Hepatic stellate cell (primary cell): Measurements from ENCODE around the gene C2orf78.
"Not testable (repeated sequence)": the region's sequence is repeated elsewhere in the genome, so short reads cannot be mapped to it uniquely, and the experiment has no call there.

ENCODE experiments used
- DNase-seq: peaks from one replicate; pipeline ENCODE4 v3.0.0; 2011; ENCODE audit warnings: low spot score

Gene C2orf78, protein sequence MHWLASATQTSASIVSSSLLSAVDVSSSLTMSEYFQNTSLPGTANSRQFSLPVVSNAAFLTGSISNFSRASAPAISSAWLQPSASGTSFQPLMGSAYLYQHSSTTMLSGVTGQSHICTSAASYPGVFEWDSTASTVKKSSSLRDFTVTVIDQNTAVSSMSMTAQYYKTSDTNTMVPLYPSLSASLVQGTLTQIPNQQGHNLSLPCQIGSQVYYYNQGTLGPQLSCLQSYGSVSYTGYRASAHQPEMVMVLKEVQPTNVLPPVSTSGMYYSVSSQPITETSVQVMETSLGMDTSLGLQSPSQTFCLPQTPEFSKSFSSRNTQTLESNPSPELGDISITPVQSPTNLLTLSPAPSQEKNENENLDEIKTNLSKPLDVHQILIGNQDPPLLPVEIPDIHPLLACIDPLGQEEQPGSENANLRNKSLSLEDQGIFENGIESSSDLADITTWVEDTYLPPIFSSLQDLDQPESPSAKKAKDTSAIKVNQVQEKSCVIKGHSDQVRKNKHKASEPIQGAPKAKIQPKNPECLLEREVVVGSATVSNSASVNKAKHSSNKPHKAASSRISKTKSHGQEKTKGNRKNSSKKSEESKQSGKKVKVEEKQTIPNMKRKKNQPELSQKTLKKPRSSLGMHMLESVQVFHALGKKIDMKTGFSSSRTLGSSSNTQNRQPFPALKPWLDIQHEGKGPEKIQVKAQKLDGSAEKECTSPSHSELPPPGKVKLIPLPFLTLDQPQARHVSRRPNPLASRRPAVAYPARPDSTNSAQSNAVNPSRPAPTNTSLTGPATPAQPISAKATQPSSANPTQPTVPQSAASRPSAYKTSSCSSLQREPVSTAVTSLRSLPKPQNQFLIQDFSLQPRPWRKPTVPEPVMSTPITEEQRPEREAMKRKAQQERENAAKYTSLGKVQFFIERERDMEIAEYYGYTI

DNA sequence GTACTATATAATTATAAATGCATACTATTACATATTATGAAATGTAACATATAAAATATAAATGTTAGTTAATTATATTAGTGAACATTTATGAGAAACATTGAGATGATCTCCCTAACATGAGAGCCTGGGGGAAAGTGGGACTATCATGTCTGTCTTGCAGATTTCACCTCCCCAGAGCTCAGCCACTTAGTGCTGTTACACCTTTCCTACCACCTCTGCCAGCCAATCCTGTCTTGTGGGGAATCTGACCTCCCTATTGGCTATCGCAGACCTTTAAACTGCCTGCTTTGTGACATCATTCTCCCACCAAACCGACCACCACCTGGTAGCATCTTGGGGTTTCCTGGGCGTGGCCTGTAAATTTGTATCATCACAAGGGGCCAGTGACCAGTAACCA, at the start of gene C2orf78:
Gene C2orf78 (plus strand): TSS at position 301 of the 400 bp plus-strand sequence. CDS start 127 bp downstream, outside the sequence.
- DNase-seq, result not testable (repeated sequence)

GRCh38 chr2:73736378-73736777, 47.6 kb upstream of the C2orf78 start:
- DNase-seq, result no peak

DNA sequence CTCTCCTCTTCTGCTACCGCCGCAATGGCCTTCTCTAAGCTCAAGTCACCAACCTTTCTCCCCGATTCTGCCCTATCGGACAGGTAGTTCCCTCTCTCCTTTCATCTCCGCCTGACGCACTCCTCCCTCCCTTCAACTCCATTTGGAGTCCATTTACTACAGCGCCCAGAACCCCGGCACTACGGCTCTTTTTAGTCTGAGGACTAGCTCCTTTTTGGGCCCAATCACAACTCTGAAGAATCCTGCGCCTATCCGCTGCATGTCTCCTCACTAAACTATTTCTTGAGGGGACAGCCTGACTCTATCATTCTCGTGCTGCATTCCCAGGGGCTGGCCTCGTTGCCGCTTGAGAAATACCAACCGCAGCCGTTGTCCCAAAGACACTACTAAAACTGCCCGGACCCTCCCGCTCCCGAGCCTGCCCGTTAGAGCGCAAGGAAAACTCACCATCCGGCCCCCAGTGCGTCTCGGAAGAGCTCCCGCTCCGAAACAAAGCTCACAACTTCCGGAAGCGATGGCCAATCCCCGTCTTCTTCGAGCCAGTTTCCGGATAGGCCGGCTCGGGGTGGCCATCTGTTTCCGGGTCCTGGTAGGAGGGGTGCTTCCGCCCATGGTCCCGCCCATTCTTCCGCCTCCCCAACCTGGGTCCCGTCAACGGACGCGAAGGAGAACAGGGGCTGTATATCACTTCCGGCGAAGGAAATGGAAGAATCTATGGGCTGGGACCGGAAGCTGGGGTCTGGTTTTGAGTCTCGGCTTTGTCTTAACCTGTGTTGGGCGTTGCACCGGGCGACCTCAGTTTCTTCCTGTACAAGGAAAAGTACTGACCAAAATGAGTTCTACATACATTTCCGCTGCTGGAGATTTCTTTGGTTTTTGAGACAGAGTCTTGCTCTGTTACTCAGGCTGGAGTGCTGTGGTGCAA, 46.9 kb upstream of the C2orf78 start, which contains the start of gene TPRKB:
Gene TPRKB (minus strand): TSS at position 491 of the 925 bp plus-strand sequence. CDS start 2,776 bp downstream, outside the sequence.
- DNase-seq, result peak; percentile 99

- DNase-seq, result no peak
Measured at GRCh38 chr2:73739101-73739500, 44.9 kb upstream of the C2orf78 start.

- DNase-seq, result no peak
Measured at GRCh38 chr2:73740767-73741166, 43.2 kb upstream of the C2orf78 start.

DNA sequence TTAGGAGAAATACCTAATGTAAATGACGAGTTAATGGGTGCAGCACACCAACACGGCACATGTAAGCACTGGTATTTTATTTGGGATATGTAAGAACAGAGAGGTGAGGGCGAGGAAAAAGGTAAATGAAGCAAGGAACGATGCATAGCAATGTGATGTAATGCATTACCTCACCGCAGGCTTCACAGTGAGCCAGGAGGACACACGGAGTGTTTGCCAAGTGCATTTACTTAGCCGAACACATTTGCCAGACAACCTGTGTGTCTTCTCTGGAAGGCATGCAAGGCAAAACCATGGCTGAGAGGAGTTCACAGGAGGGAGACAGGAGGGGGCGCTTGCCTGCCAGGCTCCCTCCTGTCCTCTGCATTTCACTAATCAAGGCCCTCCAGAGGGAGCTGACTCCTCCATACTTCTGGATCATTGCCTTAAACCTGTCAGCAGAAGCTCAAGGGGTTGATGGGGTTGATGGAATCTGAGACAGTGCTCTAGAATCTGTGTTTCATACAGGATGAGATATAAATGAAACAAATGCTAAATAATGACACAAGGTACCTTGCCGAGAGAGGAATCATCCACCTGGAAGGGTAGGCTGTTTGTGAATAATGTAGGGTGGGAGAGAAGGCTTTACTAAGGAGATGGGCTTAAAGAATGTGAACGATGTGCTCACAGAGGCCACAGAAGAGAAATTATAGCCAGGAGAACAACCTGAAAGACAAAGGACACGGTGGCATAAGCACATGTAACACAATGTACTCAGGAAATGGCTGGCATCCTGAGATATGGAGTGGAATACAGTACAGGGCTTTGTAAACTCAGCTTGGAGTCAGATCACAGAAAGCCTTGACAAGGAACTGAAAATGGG, 37.7 kb upstream of the C2orf78 start:
- DNase-seq, result no peak

DNA sequence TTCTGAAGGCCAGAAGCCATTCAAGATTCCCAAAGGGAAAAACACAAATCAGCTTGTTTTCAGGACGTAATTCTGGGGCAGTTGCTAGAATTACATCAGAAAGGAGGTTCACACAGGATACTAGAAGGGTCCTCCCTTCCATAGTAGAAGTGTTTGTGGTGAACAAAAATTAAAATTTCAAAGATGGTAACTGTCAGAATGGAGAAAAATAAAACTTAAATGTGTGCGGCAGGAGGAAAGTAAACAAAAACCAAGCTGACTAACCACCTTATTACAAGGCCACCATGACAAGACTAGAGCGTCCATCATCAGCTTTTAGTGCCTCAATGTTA, 37.1 kb upstream of the C2orf78 start:
- DNase-seq, result no peak

GRCh38 chr2:73749314-73749713, 34.7 kb upstream of the C2orf78 start:
- DNase-seq, result no peak

DNA sequence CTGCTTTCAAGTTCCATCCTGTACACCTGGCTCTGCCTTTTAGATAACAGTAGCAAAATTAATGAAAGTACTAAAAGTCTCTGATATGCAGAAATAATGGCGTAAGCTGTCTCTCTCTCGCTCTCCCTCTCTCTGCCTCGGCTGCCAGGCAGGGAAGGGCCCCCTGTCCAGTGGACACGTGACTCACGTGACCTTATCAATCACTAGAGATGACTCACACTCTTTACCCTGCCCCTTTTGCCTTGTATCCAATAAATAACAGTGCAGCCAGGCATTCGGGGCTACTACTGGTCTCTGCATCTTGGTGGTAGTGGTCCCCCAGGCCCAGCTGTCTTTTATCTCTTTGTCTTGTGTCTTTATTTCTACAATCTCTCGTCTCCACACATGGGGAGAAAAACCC, 29.7 kb upstream of the C2orf78 start:
- DNase-seq, result not testable (repeated sequence)

DNA sequence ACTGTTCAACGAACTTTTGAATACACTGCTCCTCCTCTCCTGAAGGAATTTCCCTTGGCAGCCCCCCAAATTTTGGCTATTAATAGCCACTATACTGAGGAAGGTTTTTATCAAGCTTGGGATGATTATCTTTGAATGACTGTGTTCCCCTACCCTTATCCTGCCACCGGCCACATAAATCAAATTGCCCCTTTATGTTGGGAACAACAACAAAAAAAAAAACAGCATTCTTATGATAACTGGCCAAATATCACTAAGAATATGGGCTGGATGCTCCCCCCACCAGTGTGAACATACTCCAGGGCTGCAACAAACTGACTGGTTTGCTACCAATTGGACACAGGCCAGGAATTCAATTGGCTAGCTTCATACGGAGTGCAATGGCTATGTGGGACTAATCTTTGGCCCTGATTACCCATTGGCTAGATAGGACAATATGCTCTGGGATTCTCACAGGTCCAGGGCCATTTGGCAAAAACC, 24.7 kb upstream of the C2orf78 start:
- DNase-seq, result peak; percentile 28

DNA sequence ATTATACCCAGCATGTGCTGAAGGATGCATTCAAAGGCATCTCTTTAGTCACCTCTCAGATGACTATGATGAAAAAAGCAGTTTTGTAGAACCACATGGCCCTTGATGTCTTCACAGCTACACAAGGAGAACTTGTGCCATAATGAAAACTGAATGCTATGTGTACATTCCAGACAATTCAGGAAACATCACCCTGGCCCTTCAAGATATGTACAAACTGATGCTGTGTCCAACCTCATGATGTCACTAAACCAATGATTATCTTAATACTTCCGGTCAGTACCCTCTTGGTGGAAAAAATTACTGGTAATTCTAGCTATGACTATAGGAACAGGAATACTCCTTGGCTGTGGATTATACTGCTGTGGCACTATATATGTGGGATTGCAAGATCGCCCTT, 24.1 kb upstream of the C2orf78 start:
- no peak for DNase-seq

GRCh38 chr2:73762571-73762970, 21.4 kb upstream of the C2orf78 start:
- no peak for DNase-seq

DNA sequence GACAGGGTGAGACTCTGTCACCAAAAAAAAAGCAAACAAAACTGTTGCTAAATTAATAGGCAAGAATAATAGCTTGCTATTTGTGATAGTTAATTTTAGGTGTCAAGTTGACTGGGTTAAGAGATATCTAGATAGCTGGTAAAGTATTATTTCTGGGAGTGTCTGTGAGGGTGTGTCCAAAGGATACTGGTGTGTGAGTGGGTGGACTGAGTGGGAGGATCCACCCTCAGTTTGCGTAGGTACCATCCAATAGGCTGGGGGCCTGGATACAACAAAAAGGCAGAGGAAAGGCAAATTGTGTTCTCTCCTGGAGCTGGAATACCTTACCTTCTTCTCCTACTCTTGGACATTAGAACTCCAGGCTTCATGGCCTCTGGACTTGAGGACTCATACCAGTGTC, 19.0 kb upstream of the C2orf78 start:
- DNase-seq, result no peak

GRCh38 chr2:73766349-73766748, 17.6 kb upstream of the C2orf78 start:
- no peak for DNase-seq

DNA sequence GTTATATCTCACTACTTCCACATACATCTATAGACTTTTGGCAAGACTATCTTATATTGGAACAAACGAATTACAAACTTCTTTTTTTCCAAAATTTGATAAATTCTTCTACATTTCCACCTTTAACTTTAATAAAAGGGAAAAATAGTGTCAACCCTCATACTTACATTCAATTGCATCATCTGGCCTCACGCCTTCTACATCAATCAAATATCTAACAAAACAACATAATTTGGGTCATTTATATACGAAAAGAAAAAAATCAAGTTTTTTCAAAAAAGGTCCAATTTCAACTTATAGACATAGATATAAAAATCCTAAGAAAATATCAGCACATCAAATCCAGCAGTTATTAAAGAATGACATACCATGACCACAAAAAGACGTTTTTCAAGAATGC, 17.0 kb upstream of the C2orf78 start:
- DNase-seq, result no peak

GRCh38 chr2:73770725-73771124, 13.3 kb upstream of the C2orf78 start:
- no peak for DNase-seq

- no peak for DNase-seq
Measured at GRCh38 chr2:73772819-73773218, 11.2 kb upstream of the C2orf78 start.

GRCh38 chr2:73776381-73776780, 7.6 kb upstream of the C2orf78 start:
- no peak for DNase-seq

DNA sequence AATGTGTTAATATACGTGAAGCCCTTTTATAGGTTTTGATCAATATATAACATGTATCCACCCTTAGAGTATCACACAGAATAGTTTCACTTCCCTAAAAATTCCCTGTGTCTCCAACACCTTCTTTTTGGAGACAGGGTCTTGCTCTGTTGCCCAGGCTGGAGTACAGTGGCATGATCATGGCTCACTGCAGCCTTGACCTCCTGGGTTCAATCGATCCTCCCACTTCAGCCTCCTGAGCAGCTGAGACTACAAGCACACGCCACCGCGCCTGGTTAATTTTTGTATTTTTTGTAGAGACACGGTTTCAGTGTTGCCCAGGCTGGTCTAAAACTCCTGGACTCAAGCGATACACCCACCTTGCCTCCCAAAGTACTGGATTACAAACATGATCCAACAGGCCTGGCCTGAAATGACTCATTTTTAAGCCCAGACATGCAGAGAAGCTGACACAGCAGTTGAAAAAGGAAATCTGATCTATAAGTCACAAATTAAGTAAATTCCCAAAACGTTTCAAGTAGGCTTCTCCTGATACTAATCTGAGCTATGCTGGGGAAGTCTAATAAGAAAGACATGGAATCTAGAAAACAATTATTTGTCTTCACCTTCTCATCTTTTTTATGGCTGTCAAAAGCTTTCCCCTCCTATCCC, 7.0 kb upstream of the C2orf78 start:
- no peak for DNase-seq

GRCh38 chr2:73778867-73779466, 5.0 kb upstream of the C2orf78 start:
- DNase-seq, result not testable (repeated sequence)
